H1 (cell line): ENCODE data around the gene AP5Z1. TPM values are rescaled to one million over a fixed set of nuclear protein-coding genes. Genes with fewer than 3 reads are reported as not detected.

Experiments
- CTCF ChIA-PET: fragments of 300-600 bp; sonication (Branson Sonifier 250); formaldehyde crosslinking; loops from one replicate; lab custom pipeline; 2021; ENCODE audit not compliant: partially characterized antibody; lab: Charles Lee
- POLR2A ChIA-PET: fragments of 300-600 bp; sonication (Branson Sonifier 250); formaldehyde crosslinking; loops from one replicate; lab custom pipeline; 2021; ENCODE audit warnings: inconsistent platforms; ENCODE audit not compliant: partially characterized antibody; lab: Charles Lee
- DNase-seq, 2 experiments: peaks; one replicate each; pipeline versions ENCODE4 v3.0.0 to v3.0.0-alpha.2; 2010 to 2022; ENCODE audit warnings: low spot score in 2 of 2, low read depth in 1 of 2, mixed read lengths in 1 of 2
- FAIRE-seq: peaks from 2 replicates; lab custom pipeline; 2011; peaks lifted over from hg19 to GRCh38; lab: Jason Lieb, UNC
- H2AFZ ChIP-seq: 2 replicates; pipeline ENCODE4 v1.8.1; 2012; ENCODE audit warnings: low read length, inconsistent platforms
- H2AK5ac ChIP-seq: 2 replicates; pipeline ENCODE4 v1.6.1; 2013; ENCODE audit warnings: low read depth, low read length
- H2BK120ac ChIP-seq: replicated peaks from 2 replicates; pipeline ENCODE3; 2013; ENCODE audit warnings: low read depth, low read length, inconsistent platforms
- H2BK12ac ChIP-seq: 2 replicates; pipeline ENCODE4 v1.6.1; 2013; ENCODE audit warnings: low read depth, low read length
- H2BK15ac ChIP-seq: 2 replicates; pipeline ENCODE4 v1.6.1; 2013; ENCODE audit warnings: low read length
- H2BK20ac ChIP-seq: 2 replicates; pipeline ENCODE4 v1.6.1; 2013; ENCODE audit warnings: low read length
- H2BK5ac ChIP-seq: 2 replicates; pipeline ENCODE4 v1.6.1; 2013; ENCODE audit warnings: low read depth, low read length
- H3K14ac ChIP-seq: 2 replicates; pipeline ENCODE4 v1.6.1; 2013; ENCODE audit warnings: inconsistent platforms; ENCODE audit not compliant: insufficient read length
- H3K18ac ChIP-seq: 2 replicates; pipeline ENCODE4 v1.6.1; 2013; ENCODE audit warnings: low read length; ENCODE audit errors: extremely low read depth
- H3K23ac ChIP-seq: 2 replicates; pipeline ENCODE4 v1.6.1; 2013; ENCODE audit warnings: inconsistent platforms; ENCODE audit not compliant: insufficient read length
- H3K23me2 ChIP-seq: 2 replicates; pipeline ENCODE4 v1.6.1; 2013; ENCODE audit warnings: low read depth, low read length
- H3K27ac ChIP-seq: 2 replicates; pipeline ENCODE4 v1.6.1; 2011; ENCODE audit warnings: low read depth, low read length, inconsistent platforms
- H3K27me3 ChIP-seq, 4 experiments: replicated peaks in 1 of 4; 1 replicate in 1 of 4; 2 replicates in 3 of 4; pipeline versions ENCODE4 v1.6.1 to v1.8.1; 2011 to 2013; ENCODE audit warnings: low read length in 3 of 4, mild to moderate bottlenecking in 3 of 4, inconsistent platforms in 2 of 4, mixed read lengths in 2 of 4, moderate library complexity in 1 of 4; ENCODE audit not compliant: control insufficient read depth in 3 of 4, insufficient read depth in 3 of 4; ENCODE audit errors: extremely low read depth in 1 of 4
- H3K36me3 ChIP-seq, 4 experiments: 2 replicates each; pipeline versions ENCODE4 v1.6.1 to v1.8.1; 2011 to 2013; ENCODE audit warnings: mild to moderate bottlenecking in 4 of 4, low read length in 3 of 4, moderate library complexity in 2 of 4, control low read depth in 1 of 4, inconsistent platforms in 1 of 4; ENCODE audit not compliant: insufficient read depth in 4 of 4, control insufficient read depth in 2 of 4
- H3K4ac ChIP-seq: replicated peaks from 2 replicates; pipeline ENCODE3; 2013; ENCODE audit warnings: low read length, low read depth, mixed read lengths, inconsistent platforms; ENCODE audit not compliant: insufficient read length
- H3K4me1 ChIP-seq, 4 experiments: replicated peaks in 1 of 4; 1 replicate in 1 of 4; 2 replicates in 3 of 4; pipeline versions ENCODE4 v1.6.1 to v1.8.1; 2011 to 2013; ENCODE audit warnings: low read length in 3 of 4, inconsistent platforms in 2 of 4, mixed read lengths in 1 of 4; ENCODE audit not compliant: insufficient read depth in 4 of 4, control insufficient read depth in 3 of 4
- H3K4me2 ChIP-seq, 2 experiments: 2 replicates each; pipeline versions ENCODE4 v1.6.1 to v1.8.1; 2011 to 2013; ENCODE audit warnings: low read depth in 2 of 2, low read length in 2 of 2, control low read depth in 1 of 2, inconsistent platforms in 1 of 2, mild to moderate bottlenecking in 1 of 2; ENCODE audit not compliant: insufficient read depth in 1 of 2
- H3K4me3 ChIP-seq, 4 experiments: fragments of 200-600, 300-600 bp in 1 of 4; sonication (generic), shearing (Covaris generic), sonication (Bioruptor Twin) in 1 of 4; 2 replicates each; pipeline versions ENCODE4 v1.5.1 to v1.8.1; 2011 to 2016; ENCODE audit warnings: low read length in 4 of 4, low read depth in 3 of 4, control low read depth in 2 of 4, inconsistent platforms in 2 of 4, mild to moderate bottlenecking in 2 of 4, mixed read lengths in 1 of 4, moderate library complexity in 1 of 4; ENCODE audit not compliant: insufficient read depth in 2 of 4; ENCODE audit errors: extremely low read depth in 1 of 4
- H3K56ac ChIP-seq: replicated peaks from 2 replicates; pipeline ENCODE3; 2013; ENCODE audit warnings: low read depth, mild to moderate bottlenecking, mixed read lengths, low read length, inconsistent platforms; ENCODE audit not compliant: insufficient read length
- H3K79me1 ChIP-seq: 2 replicates; pipeline ENCODE4 v1.6.1; 2013; ENCODE audit warnings: low read depth, low read length, control low read depth
- H3K79me2 ChIP-seq, 2 experiments: 2 replicates each; pipeline versions ENCODE4 v1.6.1 to v1.8.1; 2012 to 2013; ENCODE audit warnings: low read length in 2 of 2, mild to moderate bottlenecking in 2 of 2, inconsistent platforms in 1 of 2; ENCODE audit not compliant: insufficient read depth in 2 of 2, control insufficient read depth in 1 of 2
- H3K9ac ChIP-seq, 4 experiments: replicated peaks in 1 of 4; 1 replicate in 1 of 4; 2 replicates in 3 of 4; pipeline versions ENCODE4 v1.6.1 to v1.8.1; 2011 to 2013; ENCODE audit warnings: low read depth in 3 of 4, low read length in 3 of 4, control low read depth in 2 of 4, mild to moderate bottlenecking in 2 of 4, moderate library complexity in 2 of 4, inconsistent platforms in 1 of 4; ENCODE audit errors: extremely low read depth in 1 of 4
- H3K9me3 ChIP-seq, 2 experiments: 2 replicates each; pipeline versions ENCODE4 v1.6.1 to v1.8.1; 2012 to 2013; ENCODE audit warnings: mild to moderate bottlenecking in 2 of 2, moderate library complexity in 2 of 2, control low read depth in 1 of 2, inconsistent platforms in 1 of 2, low read depth in 1 of 2, low read length in 1 of 2, mixed read lengths in 1 of 2; ENCODE audit not compliant: insufficient read depth in 2 of 2
- H4K20me1 ChIP-seq, 2 experiments: replicated peaks in 1 of 2; 2 replicates each; pipeline versions ENCODE3 to v1.8.1; 2011 to 2013; ENCODE audit warnings: inconsistent platforms in 2 of 2, low read length in 2 of 2, mild to moderate bottlenecking in 1 of 2; ENCODE audit not compliant: insufficient read depth in 2 of 2, control insufficient read depth in 1 of 2
- H4K5ac ChIP-seq: 2 replicates; pipeline ENCODE4 v1.6.1; 2013; ENCODE audit warnings: low read length, low read depth, mixed read lengths, inconsistent platforms; ENCODE audit not compliant: insufficient read length
- H4K8ac ChIP-seq: 2 replicates; pipeline ENCODE4 v1.8.0; 2013; ENCODE audit warnings: mild to moderate bottlenecking, moderate library complexity, low read length, inconsistent platforms; ENCODE audit not compliant: insufficient read depth; ENCODE audit errors: extremely low read depth
- H4K91ac ChIP-seq: replicated peaks from 2 replicates; pipeline ENCODE3; 2013; ENCODE audit warnings: low read length, mixed read lengths, inconsistent platforms; ENCODE audit not compliant: insufficient read length
- RBBP5 ChIP-seq: IDR thresholded peaks from 2 replicates; pipeline ENCODE4 v1.7.1; 2012; ENCODE audit warnings: low read depth, mild to moderate bottlenecking, inconsistent platforms, low read length, moderate library complexity, borderline replicate concordance
- SAP30 ChIP-seq: fragments of 300-600 bp; sonication (generic); IDR thresholded peaks from 2 replicates; pipeline ENCODE4 v1.7.1; 2012; ENCODE audit warnings: low read length, moderate library complexity, mild to moderate bottlenecking, inconsistent platforms; ENCODE audit not compliant: insufficient read depth, insufficient replicate concordance
- WGBS, 2 experiments: shearing (Covaris generic) in 1 of 2; methylation state at CpG; one replicate each; pipeline versions ENCODE4 v1.1.6 to v1.1.7; 2013 to 2015; ENCODE audit warnings: low lambda C conversion rate in 2 of 2, mixed read lengths in 2 of 2, inconsistent platforms in 1 of 2, low coverage in 1 of 2, missing lambda C conversion rate in 1 of 2; ENCODE audit not compliant: insufficient replicate concordance in 2 of 2, insufficient coverage in 1 of 2, insufficient read length in 1 of 2; ENCODE audit errors: extremely low coverage in 1 of 2, missing lambda C conversion rate in 1 of 2; 5-methylcytosine and 5-hydroxymethylcytosine counted together
- polyA plus RNA-seq, 7 experiments: library from polyadenylated mRNA; depleted of rRNA in 3 of 7; stranded (reverse) in 5 of 7; unstranded in 2 of 7; fragments of >200 nt in 5 of 7; fragments of 200-250 nt in 2 of 7; gene quantifications; 1 replicate in 5 of 7; 2 replicates in 1 of 7; 4 replicates in 1 of 7; pipeline versions ENCODE4 v1.2.1 to v1.2.3, GENCODE V29; 2011 to 2013; ENCODE audit warnings: missing spikeins in 2 of 7, mixed read lengths in 2 of 7
- total RNA-seq: library from RNA; stranded (reverse); fragmentation: NEBNext Ultra II Directional; extraction: Animal tissue kit (Norgen Biotek cat#: 25700); gene quantifications from 2 replicates; pipeline ENCODE4 v1.2.1, GENCODE V29; 2021

Gene AP5Z1
- total and polyA plus RNA-seq, 2 of the 8 experiments (the other 6 are each of a cell fraction or from before 2014, with no cell fraction given) = 24.0 to 24.7 TPM

GRCh38 chr7:4816419-4817080 lies 41.1 kb downstream of the AP5Z1 start:
- H3K4me3 ChIP-seq = no peak overlapping the region
- no peak overlapping the region for H2AFZ ChIP-seq
- no peak overlapping the region for H3K27ac ChIP-seq
- ChIA-PET CTCF (interaction anchor here (0.6 to 4.8 kb wide), 14 partner anchors 11 to 272 kb away, joined by 3 to 59 read pairs (median 4); no protein-coding TSS in a partner anchor), POLR2A (interaction anchor here (0.8 to 1.3 kb wide), 4 partner anchors 10 to 45 kb away, joined by 3 to 5 read pairs (median 4); partner anchors contain the start of gene PAPOLB)
- no peak overlapping the region for H2BK5ac ChIP-seq
- H3K14ac ChIP-seq = no peak overlapping the region
- no peak overlapping the region for H3K56ac ChIP-seq
- H4K5ac ChIP-seq = no peak overlapping the region
- H4K8ac ChIP-seq = no peak overlapping the region
- TF ChIP-seq SAP30 = no peak
- TF ChIP-seq RBBP5 = no peak
- no peak overlapping the region for H2BK120ac ChIP-seq
- H3K4me1 ChIP-seq = no peaks in the 10 kb centered on the region
- H3K4me2 ChIP-seq = no peak overlapping the region
- H2BK20ac ChIP-seq = no peak overlapping the region
- H3K27me3 ChIP-seq = no peaks in the 10 kb centered on the region
- FAIRE-seq (no peak), DNase-seq (no peak)
- no peak overlapping the region for H3K9ac ChIP-seq
- 94% methylated on average over 25 of the region's 26 CpGs; no CpG with 5 or more reads in 1 of the 2 experiments for WGBS, 2 experiments
- no peak overlapping the region for H2BK12ac ChIP-seq
- H2BK15ac ChIP-seq = no peak overlapping the region
- H2AK5ac ChIP-seq = no peak overlapping the region
- H3K4ac ChIP-seq = no peak overlapping the region
- H4K20me1 ChIP-seq = peaks cover 0 to 2% of the 10 kb centered on the region in 2 experiments
- no peak overlapping the region for H3K18ac ChIP-seq
- no peaks in the 10 kb centered on the region for H3K9me3 ChIP-seq
- no peak overlapping the region for H3K23ac ChIP-seq
- no peaks in the 10 kb centered on the region for H3K79me1 ChIP-seq
- no peaks in the 10 kb centered on the region for H3K79me2 ChIP-seq
- H3K23me2 ChIP-seq = no peaks in the 10 kb centered on the region
- H4K91ac ChIP-seq = no peak overlapping the region
- no peaks in the 10 kb centered on the region for H3K36me3 ChIP-seq
